ENCODE data around the gene TAS2R60. TPM values are rescaled to one million over a fixed set of nuclear protein-coding genes. Genes with fewer than 3 reads are reported as not detected.

The TAS2R60 gene
- polyA plus RNA-seq, 3 donors: 0.35 TPM; not detected in 2

DNA sequence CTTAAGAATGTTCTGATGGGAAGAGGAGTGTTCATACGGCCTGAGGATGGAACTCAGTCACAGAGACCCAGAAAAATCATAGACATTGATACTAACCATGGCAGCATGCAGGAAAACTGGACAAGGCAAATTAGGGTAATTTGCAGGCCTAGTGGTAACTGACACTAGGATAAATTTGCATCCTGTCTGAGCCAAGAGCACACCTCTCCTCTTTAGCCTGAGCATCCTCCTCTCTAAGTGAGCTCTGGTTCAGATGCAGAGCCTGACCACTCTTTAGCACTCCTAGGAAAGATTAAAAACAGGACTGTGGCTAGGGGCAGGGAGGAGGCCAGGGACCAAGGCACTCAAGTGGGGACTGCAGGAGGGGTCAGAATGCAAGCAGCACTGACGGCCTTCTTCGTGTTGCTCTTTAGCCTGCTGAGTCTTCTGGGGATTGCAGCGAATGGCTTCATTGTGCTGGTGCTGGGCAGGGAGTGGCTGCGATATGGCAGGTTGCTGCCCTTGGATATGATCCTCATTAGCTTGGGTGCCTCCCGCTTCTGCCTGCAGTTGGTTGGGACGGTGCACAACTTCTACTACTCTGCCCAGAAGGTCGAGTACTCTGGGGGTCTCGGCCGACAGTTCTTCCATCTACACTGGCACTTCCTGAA, 34.4 kb downstream of the TAS2R60 start, which contains the start of gene TAS2R41:
TSS of gene TAS2R41 (plus strand) at position 373 of the 650 bp plus-strand sequence. CDS start at position 373, 0 bp downstream.
- Mint-ChIP-seq H3K9me3 (peaks cover 0 to 4% (median 3%) of the 10 kb centered on the region in 7 donors), H3K4me3 (no peak within 1 kb of the TSS), H3K27me3 (ENCODE audit: low read depth in 3 of 3) (no peaks in the 10 kb centered on the region), H3K4me1 (peaks cover 12% of the 10 kb centered on the region), H3K27ac (peak within 1 kb of the TSS in 1 of 7 donors; percentile 46), H3K36me3 (peaks cover 6 to 9% of the 10 kb centered on the region in 2 donors)
- intact Hi-C loops (cut with micrococcal nuclease): no loop called here
- Histone ChIP-seq H3K36me3 (replicated peaks in 1 of 2; ENCODE audit: control insufficient read depth in 1 of 2, insufficient read depth in 2 of 2, low read length in 2 of 2) (peaks cover 0 to 12% of the 10 kb centered on the region in 2 donors), H2AFZ (ENCODE audit: insufficient read depth, low read depth, low read length, poor library complexity, severe bottlenecking) (no peak within 1 kb of the TSS), H4K20me1 (ENCODE audit: insufficient read depth, low read length) (no peaks in the 10 kb centered on the region), H3K9ac (ENCODE audit: insufficient read depth, low read length, poor library complexity, severe bottlenecking) (no peak within 1 kb of the TSS), H3K4me1 (ENCODE audit: control insufficient read depth in 1 of 2, insufficient read depth in 2 of 2, low read length in 2 of 2) (peaks cover 0 to 7% of the 10 kb centered on the region in 2 donors), H3K9me3 (replicated peaks in 1 of 2; ENCODE audit: control insufficient read depth in 1 of 2, insufficient read depth in 1 of 2, low read length in 2 of 2) (no peaks in the 10 kb centered on the region), H3K27ac (ENCODE audit: low read depth in 1 of 2, low read length in 2 of 2) (no peak within 1 kb of the TSS), H3K79me2 (ENCODE audit: insufficient read depth, low read length) (peaks cover 8% of the 10 kb centered on the region), H3K4me2 (replicated peaks; ENCODE audit: extremely low read depth, low read length, poor library complexity, severe bottlenecking) (no peak within 1 kb of the TSS), H3K27me3 (ENCODE audit: control insufficient read depth in 2 of 2, insufficient read depth in 2 of 2, low read length in 2 of 2) (no peaks in the 10 kb centered on the region), H3K4me3 (replicated peaks in 1 of 3; ENCODE audit: low read depth in 2 of 3, low read length in 3 of 3) (no peak within 1 kb of the TSS)
- DNase-seq: no peak
- 92% methylated on average over 4 of the region's 10 CpGs for WGBS (ENCODE audit: insufficient coverage)
- TF ChIP-seq, protein P1, sequence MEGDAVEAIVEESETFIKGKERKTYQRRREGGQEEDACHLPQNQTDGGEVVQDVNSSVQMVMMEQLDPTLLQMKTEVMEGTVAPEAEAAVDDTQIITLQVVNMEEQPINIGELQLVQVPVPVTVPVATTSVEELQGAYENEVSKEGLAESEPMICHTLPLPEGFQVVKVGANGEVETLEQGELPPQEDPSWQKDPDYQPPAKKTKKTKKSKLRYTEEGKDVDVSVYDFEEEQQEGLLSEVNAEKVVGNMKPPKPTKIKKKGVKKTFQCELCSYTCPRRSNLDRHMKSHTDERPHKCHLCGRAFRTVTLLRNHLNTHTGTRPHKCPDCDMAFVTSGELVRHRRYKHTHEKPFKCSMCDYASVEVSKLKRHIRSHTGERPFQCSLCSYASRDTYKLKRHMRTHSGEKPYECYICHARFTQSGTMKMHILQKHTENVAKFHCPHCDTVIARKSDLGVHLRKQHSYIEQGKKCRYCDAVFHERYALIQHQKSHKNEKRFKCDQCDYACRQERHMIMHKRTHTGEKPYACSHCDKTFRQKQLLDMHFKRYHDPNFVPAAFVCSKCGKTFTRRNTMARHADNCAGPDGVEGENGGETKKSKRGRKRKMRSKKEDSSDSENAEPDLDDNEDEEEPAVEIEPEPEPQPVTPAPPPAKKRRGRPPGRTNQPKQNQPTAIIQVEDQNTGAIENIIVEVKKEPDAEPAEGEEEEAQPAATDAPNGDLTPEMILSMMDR (IDR thresholded peaks at IDR 0.05): no peak

DNA sequence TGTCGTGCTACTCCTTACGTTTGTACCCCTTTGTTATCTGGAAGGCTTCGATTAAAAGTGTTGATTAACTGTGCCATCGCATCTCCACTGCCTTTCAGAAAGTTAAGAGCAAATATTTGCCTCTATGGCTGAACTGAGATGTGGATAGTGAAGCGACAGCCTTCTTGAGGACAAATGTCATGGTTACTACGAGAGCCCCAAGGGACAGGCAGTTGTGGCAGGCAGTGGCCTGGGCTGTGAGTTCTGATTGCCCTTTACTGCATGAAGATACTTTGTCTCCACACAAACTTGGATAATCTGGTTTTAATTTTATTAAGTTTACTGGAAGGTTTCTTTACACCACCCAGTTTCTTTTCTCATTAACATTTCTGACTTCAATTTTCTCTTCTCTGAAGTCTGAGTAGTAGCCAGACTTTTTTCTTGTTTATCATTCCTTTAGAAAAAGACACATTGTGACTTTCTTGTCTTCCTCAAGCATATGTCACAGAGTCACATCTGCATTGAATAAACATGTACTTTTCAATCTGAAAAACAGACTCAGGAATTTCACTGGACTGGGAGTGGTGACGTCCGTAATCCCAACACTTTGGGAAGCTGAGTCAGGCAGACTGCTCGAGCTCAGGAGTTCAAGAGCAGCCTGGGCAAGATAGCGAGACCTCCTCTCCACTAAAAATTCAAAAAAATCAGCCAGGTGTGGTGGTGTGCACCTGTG, 36.0 kb downstream of the TAS2R60 start:
- H3K36me3 Mint-ChIP-seq: peaks cover 6 to 9% of the 10 kb centered on the region in 2 donors
- Histone ChIP-seq H3K27ac (ENCODE audit: low read depth in 1 of 2, low read length in 2 of 2) (no peak overlapping the region), H3K36me3 (replicated peaks in 1 of 2; ENCODE audit: control insufficient read depth in 1 of 2, insufficient read depth in 2 of 2, low read length in 2 of 2) (peaks cover 0 to 12% of the 10 kb centered on the region in 2 donors), H3K27me3 (ENCODE audit: control insufficient read depth in 2 of 2, insufficient read depth in 2 of 2, low read length in 2 of 2) (no peaks in the 10 kb centered on the region), H3K9ac (ENCODE audit: insufficient read depth, low read length, poor library complexity, severe bottlenecking) (no peak overlapping the region), H3K79me2 (ENCODE audit: insufficient read depth, low read length) (peaks cover 19% of the 10 kb centered on the region), H3K4me3 (replicated peaks in 1 of 3; ENCODE audit: low read depth in 2 of 3, low read length in 3 of 3) (no peak overlapping the region), H3K4me2 (replicated peaks; ENCODE audit: extremely low read depth, low read length, poor library complexity, severe bottlenecking) (no peak overlapping the region), H3K9me3 (replicated peaks in 1 of 2; ENCODE audit: control insufficient read depth in 1 of 2, insufficient read depth in 1 of 2, low read length in 2 of 2) (no peaks in the 10 kb centered on the region), H2AFZ (ENCODE audit: insufficient read depth, low read depth, low read length, poor library complexity, severe bottlenecking) (no peak overlapping the region), H3K4me1 (ENCODE audit: control insufficient read depth in 1 of 2, insufficient read depth in 2 of 2, low read length in 2 of 2) (peaks cover 2 to 11% of the 10 kb centered on the region in 2 donors), H4K20me1 (ENCODE audit: insufficient read depth, low read length) (no peaks in the 10 kb centered on the region)
- intact Hi-C loops (cut with micrococcal nuclease): no loop called here
- H3K27me3 Mint-ChIP-seq (ENCODE audit: low read depth in 3 of 3): no peaks in the 10 kb centered on the region
- peaks cover 0 to 2% (median 0%) of the 10 kb centered on the region in 7 donors for H3K9me3 Mint-ChIP-seq
- H3K4me3 Mint-ChIP-seq: no peak overlapping the region
- no peak for DNase-seq
- peaks cover 11% of the 10 kb centered on the region for H3K4me1 Mint-ChIP-seq
- peak overlapping the region in 1 of 7 donors; percentile 32 for H3K27ac Mint-ChIP-seq
- TF ChIP-seq, protein P1 (IDR thresholded peaks at IDR 0.05): no peak
- 100% methylated on average over 4 of the region's 10 CpGs for WGBS (ENCODE audit: insufficient coverage)

All from CD14-positive monocyte (primary cell).